Activated CD4-positive, alpha-beta T cell treated with anti-CD3 and anti-CD28 coated beads, Interleukin-2, amount 10 ng/mL, durations not matched to agents 24 days and 14 days (primary cell): ENCODE data around the gene VPS8. TPM values are rescaled to one million over a fixed set of nuclear protein-coding genes. Genes with fewer than 3 reads are reported as not detected.

ENCODE experiments used
- DNase-seq: peaks from one replicate; pipeline ENCODE4 v3.0.0; 2022
- H3K27ac Mint-ChIP-seq: one replicate; pipeline ENCODE4 v1.8.0; 2022; ENCODE audit warnings: mild to moderate bottlenecking, mixed read lengths
- H3K27me3 Mint-ChIP-seq: one replicate; pipeline ENCODE4 v1.8.0; 2022; ENCODE audit warnings: mixed read lengths
- H3K36me3 Mint-ChIP-seq: one replicate; pipeline ENCODE4 v1.8.0; 2022; ENCODE audit warnings: low read depth, mild to moderate bottlenecking, mixed read lengths
- H3K4me1 Mint-ChIP-seq: one replicate; pipeline ENCODE4 v1.8.0; 2021; ENCODE audit warnings: mixed read lengths
- H3K4me3 Mint-ChIP-seq: one replicate; pipeline ENCODE4 v1.8.0; 2022; ENCODE audit warnings: mild to moderate bottlenecking, moderate library complexity, mixed read lengths
- H3K9me3 Mint-ChIP-seq: one replicate; pipeline ENCODE4 v1.8.0; 2021; ENCODE audit warnings: mixed read lengths
- intact Hi-C: fragments of 100-400 bp; cut with micrococcal nuclease; formaldehyde crosslinking; loops from one replicate; pipeline ENCODE4 v1.15.1; 2023
- total RNA-seq: library from RNA; stranded (reverse); gene quantifications from 2 replicates; pipeline ENCODE4 v1.2.3, GENCODE V29; 2022

Gene VPS8
- total RNA-seq, 1 donor from 2014 or later: 33.6 TPM

DNA sequence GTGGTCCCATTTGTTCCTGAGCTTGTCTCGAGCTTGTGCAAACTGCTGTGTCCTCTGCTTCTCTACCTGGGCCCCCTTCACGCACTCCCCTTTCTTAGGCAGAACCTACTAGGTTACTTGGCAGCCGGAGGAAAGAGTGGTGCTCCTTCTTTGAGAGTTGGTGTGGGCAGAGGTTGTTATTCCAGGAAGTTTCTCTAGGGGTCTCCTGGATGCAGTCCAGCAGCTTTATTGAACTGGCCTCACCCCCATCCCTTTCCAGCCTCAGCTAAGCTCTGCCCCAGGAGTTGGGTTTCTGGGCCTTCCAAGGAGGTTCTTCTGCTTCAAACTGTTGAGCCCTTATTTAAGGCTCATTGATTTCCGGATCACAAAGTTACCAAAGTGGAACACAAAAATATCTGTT lies 237.7 kb downstream of the VPS8 start:
- no peaks in the 10 kb centered on the region for H3K27me3 Mint-ChIP-seq
- H3K4me1 Mint-ChIP-seq: no peaks in the 10 kb centered on the region
- H3K9me3 Mint-ChIP-seq: peaks cover 7% of the 10 kb centered on the region
- peaks cover 57% of the 10 kb centered on the region for H3K36me3 Mint-ChIP-seq
- intact Hi-C loops: no loop called here
- H3K4me3 Mint-ChIP-seq: no peak overlapping the region
- no peak overlapping the region for H3K27ac Mint-ChIP-seq
- DNase-seq: no peak

DNA sequence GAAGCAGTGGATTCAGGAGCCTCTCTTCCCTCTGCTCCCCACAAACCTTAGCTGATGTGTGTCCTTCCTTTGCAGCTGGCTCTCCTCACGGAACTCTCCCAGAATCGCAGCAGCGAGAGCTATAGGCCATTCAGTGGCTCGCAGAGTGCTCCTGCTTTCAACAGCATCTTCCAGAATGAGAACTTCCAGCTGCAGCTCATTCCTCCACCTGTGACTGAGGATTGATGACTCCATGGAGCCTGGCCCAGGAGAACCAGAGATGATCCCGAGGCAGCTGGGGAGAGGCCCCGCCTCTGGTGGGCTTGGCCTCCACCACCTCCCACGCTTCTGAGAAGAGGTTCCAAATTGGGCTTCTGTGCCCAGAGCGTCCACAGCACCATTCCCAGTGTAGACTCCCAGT lies 239.8 kb downstream of the VPS8 start:
- Mint-ChIP-seq H3K9me3 (peaks cover 8% of the 10 kb centered on the region), H3K27ac (no peak overlapping the region), H3K36me3 (peaks cover 69% of the 10 kb centered on the region), H3K4me1 (no peaks in the 10 kb centered on the region), H3K27me3 (no peaks in the 10 kb centered on the region), H3K4me3 (no peak overlapping the region)
- no peak for DNase-seq
- intact Hi-C loops: no loop called here

DNA sequence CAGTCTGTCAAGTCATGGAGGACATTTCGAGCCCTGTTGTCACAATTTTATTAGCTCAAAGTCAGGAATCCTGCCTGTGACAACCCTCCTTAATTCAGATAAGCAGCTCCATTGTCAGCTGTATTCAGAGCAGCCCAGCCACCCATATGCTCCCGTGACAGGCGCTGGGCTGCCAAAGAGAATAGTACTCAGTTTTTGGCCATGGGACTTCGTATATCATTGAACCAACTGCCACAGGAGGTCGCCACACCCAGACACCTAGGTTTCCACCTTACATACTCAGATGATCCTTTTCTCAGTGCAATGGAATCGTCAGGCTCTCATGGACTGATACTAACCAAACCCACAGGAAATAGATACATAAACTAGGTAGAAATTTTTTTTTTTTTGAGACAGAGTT lies 240.7 kb downstream of the VPS8 start:
- no peak for DNase-seq
- Mint-ChIP-seq H3K27me3 (no peaks in the 10 kb centered on the region), H3K4me1 (no peaks in the 10 kb centered on the region), H3K4me3 (no peak overlapping the region), H3K9me3 (peaks cover 16% of the 10 kb centered on the region), H3K27ac (no peak overlapping the region), H3K36me3 (peaks cover 66% of the 10 kb centered on the region)
- intact Hi-C loops: no loop called here

DNA sequence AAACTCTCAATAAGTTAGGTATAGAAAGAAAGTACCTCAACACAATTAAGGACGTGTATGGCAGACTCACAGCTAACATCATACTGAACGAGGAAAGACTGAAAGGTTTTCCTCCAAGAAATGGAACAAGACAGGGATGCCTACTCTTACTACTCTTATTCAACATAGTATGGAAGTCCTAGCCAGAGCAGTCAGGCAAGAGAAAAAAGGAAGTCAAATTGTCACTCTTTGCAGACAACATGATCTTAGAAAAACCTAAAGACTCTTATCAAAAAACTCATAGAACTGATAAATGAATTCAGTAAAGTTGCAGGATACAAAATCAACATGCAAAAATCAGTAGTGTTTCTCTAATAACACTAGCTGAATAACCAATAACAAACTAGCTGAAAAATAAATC lies 244.9 kb downstream of the VPS8 start:
- peaks cover 30% of the 10 kb centered on the region for H3K9me3 Mint-ChIP-seq
- no peak overlapping the region for H3K4me3 Mint-ChIP-seq
- intact Hi-C loops: no loop called here
- H3K27me3 Mint-ChIP-seq: no peaks in the 10 kb centered on the region
- no peak for DNase-seq
- H3K27ac Mint-ChIP-seq: no peak overlapping the region
- peaks cover 36% of the 10 kb centered on the region for H3K36me3 Mint-ChIP-seq
- H3K4me1 Mint-ChIP-seq: no peaks in the 10 kb centered on the region

DNA sequence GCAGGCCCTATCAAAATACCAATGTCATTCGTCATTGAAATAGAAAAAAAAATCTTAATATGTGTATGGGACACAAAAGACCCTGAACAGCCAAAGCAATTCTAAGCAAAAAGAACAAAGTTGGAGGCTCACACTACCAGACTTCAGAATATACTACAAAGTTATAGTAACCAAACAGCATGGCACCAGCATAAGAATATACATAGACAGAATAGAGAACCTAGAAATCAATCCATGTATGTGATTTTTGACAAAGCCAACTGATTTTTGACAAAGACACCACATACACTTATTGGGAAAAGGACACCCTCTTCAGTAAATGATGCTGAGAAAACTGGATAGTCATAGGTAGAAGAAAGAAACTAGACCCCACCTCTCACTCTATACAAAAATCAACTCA lies 245.9 kb downstream of the VPS8 start:
- peaks cover 26% of the 10 kb centered on the region for H3K36me3 Mint-ChIP-seq
- DNase-seq: no peak
- no peaks in the 10 kb centered on the region for H3K27me3 Mint-ChIP-seq
- peaks cover 28% of the 10 kb centered on the region for H3K9me3 Mint-ChIP-seq
- intact Hi-C loops: no loop called here
- no peak overlapping the region for H3K4me3 Mint-ChIP-seq
- H3K4me1 Mint-ChIP-seq: no peaks in the 10 kb centered on the region
- no peak overlapping the region for H3K27ac Mint-ChIP-seq

DNA sequence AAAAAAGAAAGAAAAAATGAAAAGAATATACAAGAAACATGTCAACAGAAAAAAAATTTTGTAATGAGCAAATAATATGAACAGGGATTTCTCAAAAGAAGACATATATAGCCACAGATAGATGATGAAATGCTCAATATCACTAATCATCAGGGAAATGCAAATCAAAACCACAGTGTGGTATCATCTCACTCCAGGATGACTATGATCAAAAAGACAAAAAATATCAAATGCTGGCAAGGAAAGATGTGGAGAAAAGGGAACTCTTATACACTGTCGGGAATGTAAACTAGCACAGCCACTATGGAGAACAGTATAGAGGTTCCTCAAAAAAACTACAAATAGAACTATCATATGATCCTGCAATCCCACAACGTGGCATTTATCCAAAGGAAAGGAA lies 246.8 kb downstream of the VPS8 start:
- Mint-ChIP-seq H3K9me3 (peaks cover 28% of the 10 kb centered on the region), H3K27me3 (no peaks in the 10 kb centered on the region)

DNA sequence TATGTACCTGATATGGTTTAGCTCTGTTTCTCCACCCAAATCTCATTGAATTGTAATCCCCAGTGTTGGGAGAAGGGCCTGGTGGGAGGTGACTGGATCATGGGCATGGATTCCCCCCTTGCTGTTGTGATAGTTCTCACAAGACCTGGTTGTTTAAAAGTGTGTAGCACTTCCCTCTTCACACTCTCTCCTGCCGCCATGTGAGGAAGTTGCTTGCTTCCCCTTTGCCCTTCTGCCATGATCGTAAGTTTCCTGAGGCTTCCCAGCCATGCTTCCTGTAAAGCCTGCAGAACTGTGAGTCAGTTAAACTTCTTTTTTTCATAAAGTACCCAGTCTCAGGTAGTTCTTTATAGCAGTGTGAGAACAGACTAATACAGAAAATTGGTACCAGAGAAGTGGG lies 247.8 kb downstream of the VPS8 start:
- Mint-ChIP-seq H3K4me3 (no peak overlapping the region), H3K27ac (no peak overlapping the region), H3K36me3 (peaks cover 11% of the 10 kb centered on the region), H3K27me3 (no peaks in the 10 kb centered on the region), H3K9me3 (peaks cover 23% of the 10 kb centered on the region), H3K4me1 (no peaks in the 10 kb centered on the region)
- no peak for DNase-seq
- intact Hi-C loops: no loop called here

More for the DNA sequence above, 246.8 kb downstream of the VPS8 start:
- peaks cover 18% of the 10 kb centered on the region for H3K36me3 Mint-ChIP-seq
- DNase-seq: no peak
- no peaks in the 10 kb centered on the region for H3K4me1 Mint-ChIP-seq
- intact Hi-C loops: no loop called here
- H3K4me3 Mint-ChIP-seq: no peak overlapping the region
- no peak overlapping the region for H3K27ac Mint-ChIP-seq

DNA sequence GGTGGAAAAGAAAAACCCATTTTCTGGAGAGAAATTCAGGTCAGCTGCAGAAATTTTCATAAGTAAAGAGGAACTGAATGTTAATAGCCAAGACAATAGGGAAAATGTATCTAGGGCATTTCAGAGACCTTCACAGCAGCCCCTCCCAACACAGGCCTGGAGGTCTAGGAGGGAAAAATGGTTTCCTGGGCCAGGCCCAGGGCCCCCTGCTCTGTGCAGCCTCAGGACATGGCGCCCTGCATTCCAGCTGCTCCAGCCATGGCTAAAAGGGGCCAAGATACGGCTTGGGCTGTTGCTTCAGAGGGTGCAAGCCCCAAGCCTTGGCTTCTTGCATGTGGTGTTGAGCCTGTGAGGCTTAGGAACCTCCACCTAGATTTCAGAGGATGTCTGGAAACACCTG lies 248.7 kb downstream of the VPS8 start:
- peaks cover 4% of the 10 kb centered on the region for H3K36me3 Mint-ChIP-seq
- H3K9me3 Mint-ChIP-seq: peaks cover 23% of the 10 kb centered on the region
- intact Hi-C loops: no loop called here
- H3K4me3 Mint-ChIP-seq: no peak overlapping the region
- H3K27ac Mint-ChIP-seq: no peak overlapping the region
- no peaks in the 10 kb centered on the region for H3K4me1 Mint-ChIP-seq
- no peaks in the 10 kb centered on the region for H3K27me3 Mint-ChIP-seq
- DNase-seq: no peak

DNA sequence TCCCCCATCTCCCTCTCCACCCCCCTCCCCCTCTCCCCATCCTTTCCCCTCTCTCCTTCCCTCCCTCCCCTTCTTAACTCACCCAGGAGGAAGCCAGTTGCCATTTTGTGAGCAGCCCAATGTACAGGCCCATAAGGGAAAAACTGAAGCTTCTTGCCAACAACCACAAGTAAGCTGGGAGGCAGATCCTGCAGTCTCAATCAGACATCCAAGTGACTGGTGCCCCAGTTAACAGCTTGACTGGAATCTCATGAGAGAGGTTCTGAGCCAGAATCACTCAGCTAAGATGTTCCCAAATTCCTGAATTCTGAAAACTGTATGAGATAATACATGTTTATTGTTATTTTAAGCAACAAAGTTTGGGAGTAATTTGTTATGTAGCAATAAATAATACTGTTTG lies 250.2 kb downstream of the VPS8 start:
- Mint-ChIP-seq H3K4me1 (no peaks in the 10 kb centered on the region), H3K36me3 (no peaks in the 10 kb centered on the region), H3K27me3 (no peaks in the 10 kb centered on the region), H3K27ac (no peak overlapping the region), H3K4me3 (no peak overlapping the region), H3K9me3 (peaks cover 18% of the 10 kb centered on the region)
- intact Hi-C loops: no loop called here
- DNase-seq: no peak

DNA sequence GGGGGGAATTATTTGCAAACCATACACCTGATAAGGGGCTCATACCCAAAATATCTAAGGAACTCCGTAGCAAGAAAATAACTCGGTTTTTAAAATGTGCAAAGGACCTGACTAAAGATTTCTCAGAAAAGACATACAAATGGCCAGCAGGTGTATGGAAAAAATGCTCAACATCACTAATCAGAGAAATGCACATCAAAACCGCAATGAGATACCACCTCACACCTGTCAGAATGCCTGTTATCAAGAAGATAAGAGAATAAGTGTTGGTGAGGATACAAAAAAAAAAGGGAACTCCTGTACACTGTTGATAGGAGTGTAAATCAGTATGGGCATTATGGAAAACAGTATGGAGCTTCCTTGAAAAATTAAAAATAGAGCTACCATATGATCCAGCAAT lies 251.5 kb downstream of the VPS8 start:
- H3K9me3 Mint-ChIP-seq: peaks cover 10% of the 10 kb centered on the region
- no peak overlapping the region for H3K27ac Mint-ChIP-seq
- intact Hi-C loops: no loop called here
- H3K4me3 Mint-ChIP-seq: no peak overlapping the region
- no peaks in the 10 kb centered on the region for H3K27me3 Mint-ChIP-seq
- H3K4me1 Mint-ChIP-seq: no peaks in the 10 kb centered on the region
- DNase-seq: no peak
- no peaks in the 10 kb centered on the region for H3K36me3 Mint-ChIP-seq

DNA sequence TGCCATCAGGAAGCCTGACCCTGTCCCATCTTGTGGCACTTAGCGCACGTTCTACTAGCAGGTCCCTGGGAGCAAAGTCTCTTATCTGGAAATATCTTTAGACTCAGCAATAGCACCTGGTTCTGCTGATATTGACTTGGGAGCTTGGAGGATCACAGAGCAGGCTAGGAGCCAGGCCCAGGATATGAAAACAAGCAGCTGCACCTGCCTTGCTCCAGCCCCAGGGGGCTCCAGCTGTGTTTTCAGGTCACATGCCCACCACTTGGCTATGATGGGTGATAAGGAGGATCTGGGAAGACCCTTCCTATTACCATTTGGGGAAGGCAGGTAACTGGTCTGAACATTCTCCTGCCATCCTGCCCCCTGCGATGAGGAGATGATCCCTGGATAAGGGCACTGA lies 253.1 kb downstream of the VPS8 start:
- intact Hi-C loops: no loop called here
- Mint-ChIP-seq H3K27ac (no peak overlapping the region), H3K4me3 (no peak overlapping the region), H3K9me3 (peaks cover 3% of the 10 kb centered on the region), H3K4me1 (no peaks in the 10 kb centered on the region), H3K27me3 (no peaks in the 10 kb centered on the region), H3K36me3 (no peaks in the 10 kb centered on the region)
- no peak for DNase-seq

DNA sequence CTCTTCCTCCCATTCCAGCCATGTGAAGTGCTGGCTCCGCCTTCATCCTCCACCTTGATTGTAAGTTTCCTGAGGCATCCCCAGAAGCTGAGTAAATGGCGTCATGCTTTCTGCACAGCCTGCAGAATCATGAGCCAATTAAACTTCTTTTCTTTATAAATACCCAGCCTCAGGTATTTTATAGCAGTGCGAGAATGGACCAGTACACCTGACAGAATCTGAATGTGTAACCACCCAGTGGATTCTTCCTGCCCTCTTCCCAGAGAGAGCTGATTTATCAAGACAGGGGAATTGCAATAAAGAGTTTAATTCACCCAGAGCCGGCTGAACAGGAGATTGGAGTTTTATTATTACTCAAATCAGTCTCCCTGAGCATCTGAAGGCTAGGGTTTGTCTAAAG lies 254.3 kb downstream of the VPS8 start:
- H3K27me3 Mint-ChIP-seq: no peaks in the 10 kb centered on the region
- H3K4me1 Mint-ChIP-seq: no peaks in the 10 kb centered on the region
- no peak overlapping the region for H3K4me3 Mint-ChIP-seq
- no peak for DNase-seq
- no peaks in the 10 kb centered on the region for H3K9me3 Mint-ChIP-seq
- intact Hi-C loops: no loop called here
- no peaks in the 10 kb centered on the region for H3K36me3 Mint-ChIP-seq
- H3K27ac Mint-ChIP-seq: no peak overlapping the region

DNA sequence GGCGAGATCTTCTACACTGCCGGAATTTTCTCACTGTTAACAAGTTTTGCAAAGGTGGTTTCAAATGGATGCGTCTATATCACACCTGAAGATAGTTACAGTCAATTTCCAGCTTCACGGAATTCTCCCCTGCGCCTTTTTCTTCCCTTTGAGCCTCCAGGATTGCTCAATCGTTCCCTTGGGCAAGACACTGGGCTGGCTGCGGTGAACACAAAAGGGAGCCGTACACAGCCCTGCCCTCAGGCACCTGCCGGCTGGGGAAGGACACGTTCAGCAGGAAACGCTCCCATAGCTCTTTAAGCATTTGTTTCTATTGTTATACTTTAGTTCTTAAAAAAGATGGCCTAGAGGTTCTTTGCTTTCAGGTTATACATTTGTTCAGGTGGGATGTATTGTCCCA lies 255.2 kb downstream of the VPS8 start:
- H3K9me3 Mint-ChIP-seq: no peaks in the 10 kb centered on the region
- H3K4me1 Mint-ChIP-seq: no peaks in the 10 kb centered on the region
- intact Hi-C loops: no loop called here
- DNase-seq: no peak
- H3K36me3 Mint-ChIP-seq: no peaks in the 10 kb centered on the region
- H3K4me3 Mint-ChIP-seq: no peak overlapping the region
- H3K27me3 Mint-ChIP-seq: no peaks in the 10 kb centered on the region
- H3K27ac Mint-ChIP-seq: no peak overlapping the region

DNA sequence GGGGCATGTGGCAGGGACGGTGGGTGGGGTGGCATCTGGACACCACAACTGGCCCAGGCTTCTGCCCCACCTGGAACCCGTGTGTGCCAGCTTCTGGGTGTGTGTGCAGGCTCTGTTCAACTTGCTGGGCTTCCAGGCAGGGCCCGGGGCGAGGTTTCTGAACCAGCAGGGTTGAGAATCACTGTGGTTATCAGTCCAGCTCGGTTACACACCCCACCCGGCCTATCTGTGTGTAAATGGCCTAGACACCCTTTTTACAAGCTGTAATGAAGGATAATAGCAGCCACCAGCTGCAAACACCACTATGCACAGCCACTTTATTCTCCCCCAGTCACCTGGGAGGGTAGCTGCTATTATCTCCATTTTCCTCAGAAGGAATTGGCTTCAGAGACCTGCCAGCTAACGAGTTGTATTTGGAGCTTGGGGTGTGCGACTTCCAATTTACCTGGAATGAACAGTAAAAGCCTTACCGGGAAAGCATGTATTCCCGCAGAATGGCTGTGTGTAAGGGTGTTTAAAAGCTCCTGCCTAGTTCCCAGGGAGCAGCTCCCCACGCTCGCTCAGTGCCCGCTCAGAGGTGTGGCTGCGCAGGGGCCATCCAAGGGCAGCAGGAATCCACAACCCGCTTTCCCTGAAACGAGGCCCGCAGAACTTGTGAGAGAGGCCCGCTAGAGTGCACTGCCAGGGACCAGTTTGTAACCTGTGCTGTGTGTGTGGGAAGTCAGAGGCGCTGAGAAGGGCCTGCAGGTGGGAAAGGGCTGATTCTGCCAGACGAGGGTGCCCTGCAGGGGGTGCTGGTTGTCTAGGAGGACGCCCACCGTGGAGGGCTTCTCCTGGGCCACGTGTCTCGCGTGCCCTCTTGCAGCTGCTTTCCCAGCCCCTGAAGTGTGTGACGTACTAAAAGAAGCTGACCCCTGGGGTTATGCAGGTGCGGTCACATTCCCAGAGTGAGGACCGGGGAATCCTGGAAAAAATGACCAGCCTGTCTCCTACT lies 257.4 kb downstream of the VPS8 start:
- Mint-ChIP-seq H3K36me3 (no peaks in the 10 kb centered on the region), H3K4me3 (no peak overlapping the region), H3K27ac (no peak overlapping the region), H3K4me1 (no peaks in the 10 kb centered on the region), H3K9me3 (no peaks in the 10 kb centered on the region), H3K27me3 (no peaks in the 10 kb centered on the region)
- DNase-seq: no peak
- intact Hi-C loops: no loop called here
